ENCODE data around the gene AKT1S1. TPM values are rescaled to one million over a fixed set of nuclear protein-coding genes. Genes with fewer than 3 reads are reported as not detected.

The AKT1S1 gene
- total and polyA plus RNA-seq, 2 of the 13 experiments (the other 11 are each of a cell fraction or from before 2014, with no cell fraction given): 13.5 to 27.8 TPM

DNA sequence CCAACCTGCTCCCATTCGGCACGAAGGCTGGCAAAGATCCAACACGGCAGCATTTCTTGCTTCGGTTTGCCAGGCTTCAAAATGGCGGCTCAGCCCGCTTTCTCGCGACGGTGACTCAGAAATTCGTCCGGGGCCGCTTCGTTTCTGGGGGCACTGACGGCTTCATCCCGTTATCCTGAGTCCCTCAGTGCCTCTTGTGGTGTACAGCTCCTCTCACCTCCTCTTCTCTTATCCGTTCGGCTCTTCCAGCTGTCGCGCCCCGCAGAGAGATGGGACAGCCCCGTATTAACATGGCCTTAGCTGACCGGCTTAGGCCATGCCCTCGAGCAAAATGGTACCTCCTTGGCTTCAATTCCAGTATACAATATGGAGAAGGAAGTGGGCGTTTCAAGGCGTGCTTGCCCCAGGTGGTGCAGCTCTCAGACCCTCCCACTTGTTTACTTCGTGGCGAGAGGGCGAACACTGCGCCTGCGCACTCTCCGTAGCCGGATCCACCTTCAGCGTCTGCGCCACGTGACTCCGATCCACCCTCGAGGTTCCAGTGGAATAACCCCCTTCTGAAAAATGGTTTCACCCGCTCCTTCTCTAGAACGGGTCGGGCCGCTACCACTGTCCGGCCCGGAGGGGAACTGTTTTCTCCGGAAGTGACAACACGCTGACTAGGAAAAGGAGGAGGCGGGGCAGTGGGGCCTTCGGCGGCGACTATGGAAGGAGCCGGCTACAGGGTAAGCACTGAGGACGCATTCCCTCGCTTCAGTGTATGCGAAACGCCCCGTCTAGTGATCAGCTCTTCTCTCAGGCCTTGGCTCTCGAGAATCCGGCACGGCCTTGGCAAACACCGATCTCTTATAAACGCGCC lies at the start of gene AKT1S1, which contains the start of gene TBC1D17 (continued):
- TF ChIP-seq ZNF619 (CRISPR knock-in tag; IDR thresholded peaks at IDR 0.05): no peak
- TF ChIP-seq ZFP82 (CRISPR knock-in tag; IDR thresholded peaks at IDR 0.05; ENCODE audit: borderline replicate concordance): peak; percentile 10; the same call in 1 of the 2 replicates
- TF ChIP-seq ZNF207 (IDR thresholded peaks at IDR 0.05; ENCODE audit: borderline replicate concordance): no peak
- no peak for TF ChIP-seq MEIS1 (CRISPR knock-in tag; IDR thresholded peaks at IDR 0.05; ENCODE audit: borderline replicate concordance)
- TF ChIP-seq MEIS2 (CRISPR knock-in tag; IDR thresholded peaks at IDR 0.05): 0 out of 2 replicates have a peak, but pooled peaks have one; percentile 22
- no peak for TF ChIP-seq ZNF282 (IDR thresholded peaks at IDR 0.05; ENCODE audit: partially characterized antibody)
- TF ChIP-seq REST (IDR thresholded peaks at IDR 0.05; ENCODE audit: borderline replicate concordance in 1 of 2, low read depth in 1 of 2, low read length in 2 of 2): 0 out of 4 replicates have a peak, but pooled peaks of 1 of the 2 experiments have one; percentile 9
- no peak for TF ChIP-seq JARID2 (CRISPR knock-in tag; IDR thresholded peaks at IDR 0.05; ENCODE audit: insufficient replicate concordance)
- TF ChIP-seq ZNF33B (CRISPR knock-in tag; IDR thresholded peaks at IDR 0.05): peak; percentile 69; the same call in 1 of the 2 replicates
- no peak for TF ChIP-seq ZNF432 (CRISPR knock-in tag; IDR thresholded peaks at IDR 0.05; ENCODE audit: borderline replicate concordance)
- no peak for TF ChIP-seq ZNF777 (CRISPR knock-in tag; IDR thresholded peaks at IDR 0.05)
- no peak for TF ChIP-seq KAT2B (IDR thresholded peaks at IDR 0.05; ENCODE audit: borderline replicate concordance, low read depth, low read length)
- TF ChIP-seq ZNF713 (CRISPR knock-in tag; IDR thresholded peaks at IDR 0.05): no peak
- no peak for TF ChIP-seq ZBTB8A (CRISPR knock-in tag; IDR thresholded peaks at IDR 0.05; ENCODE audit: borderline replicate concordance, low read depth)
- TF ChIP-seq SALL2 (CRISPR knock-in tag; IDR thresholded peaks at IDR 0.05): no peak
- TF ChIP-seq BCL6 (CRISPR knock-in tag; IDR thresholded peaks at IDR 0.05): peak; percentile 42; the same call in 1 of the 2 replicates
- TF ChIP-seq, protein P1, sequence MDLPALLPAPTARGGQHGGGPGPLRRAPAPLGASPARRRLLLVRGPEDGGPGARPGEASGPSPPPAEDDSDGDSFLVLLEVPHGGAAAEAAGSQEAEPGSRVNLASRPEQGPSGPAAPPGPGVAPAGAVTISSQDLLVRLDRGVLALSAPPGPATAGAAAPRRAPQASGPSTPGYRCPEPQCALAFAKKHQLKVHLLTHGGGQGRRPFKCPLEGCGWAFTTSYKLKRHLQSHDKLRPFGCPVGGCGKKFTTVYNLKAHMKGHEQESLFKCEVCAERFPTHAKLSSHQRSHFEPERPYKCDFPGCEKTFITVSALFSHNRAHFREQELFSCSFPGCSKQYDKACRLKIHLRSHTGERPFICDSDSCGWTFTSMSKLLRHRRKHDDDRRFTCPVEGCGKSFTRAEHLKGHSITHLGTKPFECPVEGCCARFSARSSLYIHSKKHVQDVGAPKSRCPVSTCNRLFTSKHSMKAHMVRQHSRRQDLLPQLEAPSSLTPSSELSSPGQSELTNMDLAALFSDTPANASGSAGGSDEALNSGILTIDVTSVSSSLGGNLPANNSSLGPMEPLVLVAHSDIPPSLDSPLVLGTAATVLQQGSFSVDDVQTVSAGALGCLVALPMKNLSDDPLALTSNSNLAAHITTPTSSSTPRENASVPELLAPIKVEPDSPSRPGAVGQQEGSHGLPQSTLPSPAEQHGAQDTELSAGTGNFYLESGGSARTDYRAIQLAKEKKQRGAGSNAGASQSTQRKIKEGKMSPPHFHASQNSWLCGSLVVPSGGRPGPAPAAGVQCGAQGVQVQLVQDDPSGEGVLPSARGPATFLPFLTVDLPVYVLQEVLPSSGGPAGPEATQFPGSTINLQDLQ (CRISPR knock-in tag; IDR thresholded peaks at IDR 0.05): no peak
- TF ChIP-seq KDM3A (CRISPR knock-in tag; IDR thresholded peaks at IDR 0.05; ENCODE audit: low read depth): no peak
- peak; percentile 54; the same call in 1 of the 2 replicates for TF ChIP-seq NCOA2 (CRISPR knock-in tag; IDR thresholded peaks at IDR 0.05)
- TF ChIP-seq YEATS4 (CRISPR knock-in tag; IDR thresholded peaks at IDR 0.05; ENCODE audit: borderline replicate concordance): no peak
- TF ChIP-seq ZNF781 (CRISPR knock-in tag; IDR thresholded peaks at IDR 0.05; ENCODE audit: borderline replicate concordance, not compliant biosample characterization): no peak
- TF ChIP-seq, protein P2, sequence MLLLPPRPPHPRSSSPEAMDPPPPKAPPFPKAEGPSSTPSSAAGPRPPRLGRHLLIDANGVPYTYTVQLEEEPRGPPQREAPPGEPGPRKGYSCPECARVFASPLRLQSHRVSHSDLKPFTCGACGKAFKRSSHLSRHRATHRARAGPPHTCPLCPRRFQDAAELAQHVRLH (CRISPR knock-in tag; IDR thresholded peaks at IDR 0.05; ENCODE audit: borderline replicate concordance, low read depth): peak; percentile 43; the same call in 1 of the 2 replicates
- no peak for TF ChIP-seq ZNF615 (CRISPR knock-in tag; IDR thresholded peaks at IDR 0.05; ENCODE audit: borderline replicate concordance)
- no peak for TF ChIP-seq KMT2A (CRISPR knock-in tag; IDR thresholded peaks at IDR 0.05)
